ENCODE measurements around the gene JAZF1.

The JAZF1 gene

DNA sequence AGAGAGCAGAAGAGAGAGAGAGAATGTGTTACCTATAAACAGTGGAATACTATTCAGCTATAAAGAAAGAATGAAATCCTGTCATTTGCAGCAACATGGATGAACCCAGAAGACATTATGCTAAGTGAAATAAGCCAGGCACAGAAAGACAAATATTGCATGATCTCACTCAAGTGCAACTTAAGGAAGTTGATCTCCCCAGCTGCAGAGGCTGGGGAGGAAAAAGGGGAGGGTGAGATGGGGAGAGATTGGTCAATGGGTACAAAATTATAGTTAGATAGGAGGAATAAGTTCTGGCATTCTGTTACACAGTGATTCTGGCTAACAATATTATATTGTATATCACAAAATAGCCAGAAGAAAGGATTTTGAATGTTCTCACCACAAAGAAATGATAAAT is 11.2 kb upstream of the JAZF1 start:
- no peak for DNase-seq (ENCODE audit: low read depth in 2 of 2)

DNA sequence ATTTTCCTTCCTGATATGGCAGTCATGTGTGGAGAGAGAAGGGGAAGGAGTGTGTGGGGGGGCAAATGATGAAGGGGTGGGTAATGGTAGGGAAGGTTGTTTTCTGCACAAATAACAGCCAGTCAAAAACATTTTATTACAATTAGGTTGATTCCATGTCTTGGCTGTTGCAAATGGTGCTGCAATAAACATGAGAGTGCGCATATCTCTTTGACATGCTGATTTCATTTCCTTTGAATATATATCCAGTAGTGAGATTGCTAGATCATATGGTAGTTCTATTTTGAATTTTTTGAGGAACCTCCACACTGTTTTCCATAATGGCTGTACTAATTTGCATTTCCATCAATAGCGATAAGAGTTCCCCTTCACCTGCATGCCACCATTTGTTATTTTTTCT is 10.6 kb upstream of the JAZF1 start:
- no peak for DNase-seq (ENCODE audit: low read depth in 2 of 2)

DNA sequence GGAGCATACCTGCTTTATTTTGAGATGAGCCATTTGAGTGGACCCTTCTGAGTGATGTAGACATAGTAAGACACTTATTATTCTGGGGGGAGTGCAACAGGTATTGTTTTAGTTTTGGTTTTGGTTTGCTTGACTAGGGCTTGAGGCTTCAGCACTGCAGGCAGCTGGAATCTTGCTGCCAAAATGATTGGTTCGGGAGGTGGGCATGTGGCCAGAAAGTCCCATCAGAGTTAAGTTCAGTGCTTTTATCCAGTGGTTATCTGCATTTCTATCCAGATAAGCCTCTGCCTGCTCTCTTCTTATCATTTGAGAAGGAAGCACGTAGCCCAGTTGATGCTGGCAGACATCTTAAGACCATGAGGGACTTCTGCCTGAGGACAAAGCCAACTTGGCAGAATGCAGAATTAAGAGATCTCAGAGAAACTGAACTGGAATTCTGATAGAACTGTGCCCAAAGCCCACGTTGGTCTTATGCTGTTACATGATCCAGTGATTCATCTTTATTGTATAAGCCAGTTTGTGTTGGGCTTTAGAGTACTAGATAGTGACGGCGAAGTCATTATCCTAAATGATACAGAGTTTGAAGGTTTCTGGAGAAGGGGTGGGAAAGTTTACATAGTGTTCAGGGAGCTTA is 9.6 kb upstream of the JAZF1 start:
- no peak for DNase-seq (ENCODE audit: low read depth in 2 of 2)

DNA sequence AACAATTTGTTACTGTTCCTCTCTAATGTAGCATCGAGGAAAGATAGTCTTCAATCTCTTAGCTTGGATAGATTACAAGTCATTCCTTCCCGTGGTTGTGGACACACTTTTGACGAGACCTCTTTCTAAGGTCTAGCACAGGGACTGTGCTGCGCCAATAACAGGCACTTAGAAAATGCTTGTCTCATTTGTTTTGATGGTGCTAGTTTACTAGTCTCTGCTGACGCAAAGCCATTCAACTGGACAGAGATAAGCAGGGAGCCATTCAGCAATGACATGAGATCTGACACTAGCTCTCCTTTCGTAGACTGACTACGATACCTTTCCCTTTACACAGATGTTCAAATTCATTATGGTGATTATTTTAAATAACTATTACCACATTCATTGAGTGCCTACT is 6.4 kb upstream of the JAZF1 start:
- DNase-seq (ENCODE audit: low read depth in 2 of 2): no peak

DNA sequence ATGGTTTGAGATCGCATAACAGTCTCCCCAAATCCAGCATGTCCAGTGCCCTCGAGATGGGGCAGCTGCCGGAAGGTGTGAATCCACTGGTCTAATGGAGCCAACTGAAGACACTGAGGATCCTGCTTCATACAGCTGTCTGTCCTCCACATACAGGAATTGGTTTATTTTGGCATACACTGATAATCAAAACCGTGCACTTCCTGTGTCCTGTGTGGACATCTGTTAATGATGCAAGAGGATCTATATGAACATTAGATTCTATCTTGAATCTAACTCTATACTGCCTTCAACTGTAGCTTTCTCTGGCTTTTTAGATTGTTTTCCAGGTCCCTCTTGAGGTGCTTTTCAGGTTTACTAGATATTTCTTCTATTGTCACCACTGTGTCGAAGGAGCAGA is 3.0 kb upstream of the JAZF1 start:
- DNase-seq (ENCODE audit: low read depth in 2 of 2): no peak

DNA sequence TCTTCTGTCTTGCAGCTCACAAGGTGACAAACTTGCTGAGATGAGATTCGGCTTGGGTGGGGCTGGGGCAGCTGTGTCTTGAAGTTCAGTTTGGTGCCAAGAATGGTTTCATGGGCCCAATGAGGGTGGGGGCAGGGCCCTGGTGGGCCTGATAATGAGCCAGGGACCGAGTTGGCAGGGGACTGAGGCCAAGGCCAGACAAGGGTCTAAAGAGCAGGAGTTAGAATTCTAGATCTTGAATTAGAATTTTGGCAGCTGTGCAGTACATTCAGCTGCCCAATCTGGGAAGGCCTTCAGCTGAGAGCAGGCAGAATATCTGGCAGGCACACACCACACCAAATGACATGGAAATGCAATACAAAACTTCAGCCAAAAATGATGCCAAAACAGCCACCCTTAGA is 1.5 kb upstream of the JAZF1 start:
- DNase-seq (ENCODE audit: low read depth in 2 of 2): no peak

DNA sequence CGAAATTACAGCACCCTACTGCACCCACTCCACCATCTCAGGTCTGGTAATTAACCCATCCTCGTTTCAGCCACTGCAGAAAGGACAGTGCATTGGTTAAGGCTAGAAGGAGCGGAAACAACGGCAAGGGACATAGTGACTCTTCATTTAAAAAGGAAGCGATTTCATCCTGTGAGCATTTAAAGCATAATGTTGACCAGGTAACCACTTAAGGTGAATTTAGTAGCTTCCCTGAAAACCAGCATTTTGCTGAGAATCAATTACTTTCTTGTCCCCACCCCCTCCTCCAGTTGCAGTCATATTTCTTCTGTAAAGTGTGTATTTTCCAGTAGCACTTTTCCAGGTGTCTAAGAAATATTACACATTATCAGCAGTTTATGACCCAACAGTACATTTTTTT is 821 bp upstream of the JAZF1 start:
- DNase-seq (ENCODE audit: low read depth in 2 of 2): no peak

DNA sequence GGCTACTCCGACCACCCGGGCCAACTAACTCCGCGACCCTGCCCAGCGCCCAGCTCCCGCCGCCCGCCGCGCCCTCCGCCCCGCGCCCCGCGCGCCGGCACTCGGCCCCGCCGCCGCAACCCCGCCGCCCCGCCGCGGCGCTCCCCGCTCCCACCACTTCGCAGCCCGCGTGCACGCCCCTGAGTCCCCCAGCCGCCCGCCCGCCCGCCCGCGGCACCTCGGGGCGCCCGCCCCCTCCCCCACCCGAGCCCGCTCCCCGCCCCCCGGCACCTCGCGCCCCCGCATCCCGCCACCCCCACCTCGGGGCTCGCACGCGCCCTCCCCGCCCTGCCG is 598 bp downstream of the JAZF1 start:
- no peak for DNase-seq (ENCODE audit: low read depth in 2 of 2)

DNA sequence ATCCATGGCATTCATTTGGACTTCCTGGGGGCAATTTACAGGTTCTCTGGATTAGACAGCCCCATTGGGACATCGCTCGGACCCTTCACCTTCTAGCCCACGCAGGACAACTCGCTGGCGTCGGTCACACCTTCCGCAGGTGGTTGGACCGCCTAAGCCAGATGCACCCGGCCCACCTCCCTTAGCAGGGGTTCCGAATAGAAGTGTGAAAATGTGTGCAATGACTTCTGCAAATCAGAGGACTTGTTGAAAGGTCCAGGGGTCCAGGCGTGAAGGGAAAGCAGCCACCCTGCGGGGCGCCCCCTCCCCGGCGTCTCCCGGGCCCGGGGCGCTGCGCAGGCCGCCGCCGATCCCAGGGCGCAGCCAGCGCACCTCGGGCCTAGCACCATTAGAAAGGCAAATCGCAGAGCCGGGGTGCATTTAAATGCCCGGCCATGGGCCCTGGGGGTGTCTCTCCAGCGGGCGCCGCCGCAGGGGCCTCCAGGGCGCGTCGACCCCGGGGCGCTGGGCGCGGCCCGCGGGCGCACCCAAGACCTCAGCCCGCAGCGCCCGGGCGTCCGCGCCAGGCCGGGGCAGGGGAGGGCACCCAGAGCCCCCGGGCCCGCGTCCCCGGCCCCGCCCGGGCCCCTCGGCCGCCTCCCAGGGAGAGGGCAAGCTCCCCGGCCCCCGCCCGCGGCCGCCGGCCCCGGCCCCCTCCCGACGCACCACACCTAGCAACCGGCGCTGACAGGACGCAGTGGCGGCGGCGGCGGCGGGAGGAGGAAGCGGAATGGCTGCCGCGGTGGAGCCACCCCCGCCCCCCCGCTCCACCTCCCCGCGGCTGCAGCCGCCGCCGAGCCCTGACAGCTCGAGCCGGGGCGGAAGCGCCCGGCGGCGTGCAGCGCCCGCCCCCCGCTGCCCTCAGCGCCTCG is 1.2 kb downstream of the JAZF1 start:
- peak; percentile 42 to 60 for DNase-seq (ENCODE audit: low read depth in 2 of 2)

DNA sequence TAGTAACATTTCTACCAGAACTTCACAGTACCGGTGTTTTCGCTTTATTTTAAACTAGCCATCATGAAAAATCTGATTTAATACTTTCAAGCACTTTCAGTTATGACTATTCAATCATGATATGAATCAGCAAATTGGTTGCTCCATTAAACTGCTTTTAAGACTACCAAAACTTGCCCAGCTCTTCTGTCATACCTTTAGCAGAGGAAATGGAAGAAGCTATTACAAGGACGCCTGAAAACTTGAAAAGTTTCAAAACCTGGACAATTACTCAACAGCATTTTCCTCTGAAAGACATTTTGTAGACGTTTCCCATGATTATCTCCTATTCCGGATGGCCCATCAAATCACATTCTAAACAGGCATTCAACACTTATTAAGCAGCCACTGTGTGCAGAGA is 2.0 kb downstream of the JAZF1 start:
- no peak for DNase-seq (ENCODE audit: low read depth in 2 of 2)

DNA sequence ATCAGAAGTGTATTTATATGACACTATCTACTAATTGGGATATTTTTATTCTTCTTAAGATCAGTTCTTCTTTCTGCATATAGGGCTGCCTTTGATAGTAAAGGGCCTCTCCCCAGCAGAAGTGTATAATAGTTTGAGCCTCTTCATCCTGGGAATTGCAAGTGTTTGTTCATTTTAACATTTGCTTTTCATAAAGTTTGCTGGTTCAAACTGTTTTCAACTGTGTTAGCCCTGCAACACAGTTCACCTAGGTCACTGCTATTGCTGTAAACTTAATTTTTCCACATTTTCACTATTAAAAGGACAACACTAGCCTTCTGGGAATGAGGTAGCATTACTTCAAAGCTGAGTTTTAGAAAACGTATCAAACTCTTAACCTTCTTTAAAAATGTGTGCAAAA is 2.8 kb downstream of the JAZF1 start:
- DNase-seq (ENCODE audit: low read depth in 2 of 2): no peak

DNA sequence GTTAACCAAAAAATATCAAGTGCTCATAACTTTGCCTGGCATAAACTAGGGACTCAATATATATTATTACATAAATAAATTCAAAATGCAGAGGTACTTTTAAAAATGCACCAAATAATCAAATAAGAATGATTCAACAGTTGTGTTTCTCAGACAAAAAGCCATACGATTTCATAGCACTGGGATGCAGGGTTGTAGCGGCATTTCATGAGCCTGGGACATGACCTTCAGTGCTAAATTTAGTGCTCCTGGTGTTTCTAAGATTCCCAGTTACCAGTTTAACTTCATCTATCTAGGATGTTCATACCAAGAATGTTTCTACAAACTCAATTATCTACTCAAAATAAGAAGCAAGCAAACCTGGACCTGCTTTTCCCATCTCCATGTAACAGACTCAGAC is 4.0 kb downstream of the JAZF1 start:
- DNase-seq (ENCODE audit: low read depth in 2 of 2): no peak

DNA sequence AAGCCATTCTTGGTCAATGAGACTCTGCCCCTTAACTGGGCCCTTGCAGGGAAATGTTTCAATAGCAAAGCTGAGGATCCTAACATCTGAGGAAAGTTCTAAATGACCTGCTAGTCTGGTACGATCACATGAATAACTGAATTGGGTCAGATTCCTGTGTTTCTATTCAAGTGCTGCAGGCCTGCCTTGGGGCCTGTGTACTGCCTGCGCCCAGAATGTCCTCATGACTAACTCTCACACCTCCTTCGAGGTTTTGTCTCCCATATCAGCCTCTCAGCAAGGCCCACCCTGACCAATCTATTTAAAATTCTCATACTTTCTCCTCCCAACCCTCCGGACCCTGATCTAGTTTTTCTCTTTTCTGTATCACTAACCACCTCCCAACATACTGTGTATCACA is 4.4 kb downstream of the JAZF1 start:
- DNase-seq (ENCODE audit: low read depth in 2 of 2): no peak

DNA sequence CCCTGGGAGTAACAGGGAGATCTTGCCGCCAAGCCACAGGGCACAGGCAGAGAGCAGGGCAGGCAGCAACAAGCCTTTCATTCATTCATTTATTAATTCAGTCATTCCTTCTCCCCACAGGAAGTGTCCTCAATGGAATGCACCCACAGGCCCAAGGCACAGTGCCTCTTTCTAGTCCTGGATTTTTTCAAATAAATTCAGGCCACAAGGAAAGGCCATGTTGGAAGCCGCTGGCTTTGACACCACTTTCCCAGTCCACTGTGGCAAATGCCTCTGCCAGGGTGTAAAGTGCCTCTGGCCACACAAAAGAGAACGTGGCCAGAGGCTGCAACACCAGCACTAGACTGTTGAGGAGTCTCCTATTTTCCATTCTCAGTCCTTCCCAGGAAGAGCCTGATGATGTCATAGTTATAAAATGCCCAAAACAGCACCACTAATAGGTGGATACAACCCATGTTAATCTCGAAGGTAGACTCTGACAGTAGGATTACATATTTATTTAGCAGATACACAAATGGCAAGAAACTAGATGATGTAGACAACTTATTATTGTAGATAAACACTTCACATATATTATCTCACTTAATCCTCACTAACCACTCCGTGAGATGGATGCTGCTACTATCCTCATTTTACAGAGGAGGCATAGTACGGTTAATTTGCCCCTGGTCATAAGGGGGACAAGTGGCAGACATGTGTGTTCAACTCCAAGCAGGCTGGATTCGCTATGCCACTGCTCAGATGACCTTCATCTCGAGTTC is 5.5 kb downstream of the JAZF1 start:
- DNase-seq (ENCODE audit: low read depth in 2 of 2): no peak

DNA sequence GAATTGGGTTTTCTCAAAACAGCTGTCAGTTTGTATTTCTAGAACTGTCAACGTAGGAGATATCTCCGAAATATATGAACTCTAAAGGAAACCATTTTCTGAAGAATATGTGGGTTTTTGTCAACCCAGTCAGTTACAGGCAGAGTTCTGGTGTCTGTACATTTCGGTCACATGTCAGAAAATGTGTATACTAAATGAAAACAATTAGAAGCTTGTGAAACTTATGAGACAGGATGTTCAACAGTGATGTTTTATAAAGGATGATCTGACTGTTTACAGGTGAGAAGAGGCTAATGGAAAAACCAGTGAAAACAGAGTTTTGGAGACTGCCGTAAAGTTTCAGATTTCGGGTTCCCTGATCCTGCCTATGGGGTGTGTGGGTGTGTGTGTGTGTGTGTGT is 6.2 kb downstream of the JAZF1 start:
- no peak for DNase-seq (ENCODE audit: low read depth in 2 of 2)

DNA sequence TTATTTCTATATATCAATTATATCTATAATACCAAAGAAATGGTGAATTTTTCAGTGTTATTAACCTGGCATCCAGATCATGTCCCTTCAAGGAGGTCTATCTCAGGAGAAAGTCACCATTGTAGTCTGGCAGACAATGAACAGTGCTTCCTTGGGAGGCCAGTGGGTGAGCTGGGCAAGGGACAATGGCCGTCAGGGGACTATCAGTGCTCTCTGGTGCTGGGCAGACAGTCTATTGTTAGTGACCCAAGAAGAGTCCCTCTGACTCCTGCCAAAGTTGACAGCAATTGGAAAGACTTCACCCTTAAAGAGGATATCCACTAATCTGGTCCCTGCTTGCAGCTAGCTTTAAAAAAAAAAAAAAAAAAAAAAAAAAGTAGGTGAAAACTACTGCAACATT is 7.1 kb downstream of the JAZF1 start:
- no peak for DNase-seq (ENCODE audit: low read depth in 2 of 2)

DNA sequence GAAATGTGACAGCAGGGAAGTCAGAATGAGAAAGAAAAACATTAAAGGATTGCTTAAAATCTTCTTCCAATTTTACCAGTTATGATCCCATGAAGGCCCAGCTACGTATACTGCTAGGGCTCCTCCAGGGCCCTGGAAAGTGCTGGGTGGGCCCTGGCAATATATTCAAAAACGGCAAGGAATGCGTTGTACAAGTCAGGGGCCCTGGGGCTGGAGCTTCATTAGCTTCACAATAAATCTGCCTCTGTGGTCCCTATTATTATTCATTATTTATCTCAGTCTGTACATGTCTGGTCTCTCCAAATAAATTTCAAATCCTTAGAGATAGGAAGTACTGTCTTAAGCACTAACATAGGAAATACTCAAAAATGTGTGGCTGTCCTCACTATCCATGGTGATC is 7.6 kb downstream of the JAZF1 start:
- DNase-seq (ENCODE audit: low read depth in 2 of 2): no peak

DNA sequence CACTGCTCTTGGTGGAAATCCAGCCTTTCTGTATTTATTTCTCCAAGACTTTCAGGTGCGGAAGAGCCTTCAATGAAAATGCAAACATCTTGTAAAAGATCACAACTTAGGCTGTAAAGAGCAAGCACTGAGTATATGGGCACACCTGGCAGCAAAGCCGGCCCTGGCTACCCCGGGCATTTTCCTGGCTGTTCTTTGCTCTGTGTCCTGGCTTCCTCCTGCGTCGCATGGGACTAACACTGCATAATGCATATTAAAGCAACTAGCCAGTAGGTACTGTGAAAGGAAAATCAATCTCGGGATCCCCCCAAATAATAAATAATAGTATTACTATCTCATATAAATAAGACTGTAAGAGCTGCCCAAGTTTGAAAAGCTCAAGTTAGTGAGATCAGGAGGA is 9.9 kb downstream of the JAZF1 start:
- DNase-seq (ENCODE audit: low read depth in 2 of 2): no peak

DNA sequence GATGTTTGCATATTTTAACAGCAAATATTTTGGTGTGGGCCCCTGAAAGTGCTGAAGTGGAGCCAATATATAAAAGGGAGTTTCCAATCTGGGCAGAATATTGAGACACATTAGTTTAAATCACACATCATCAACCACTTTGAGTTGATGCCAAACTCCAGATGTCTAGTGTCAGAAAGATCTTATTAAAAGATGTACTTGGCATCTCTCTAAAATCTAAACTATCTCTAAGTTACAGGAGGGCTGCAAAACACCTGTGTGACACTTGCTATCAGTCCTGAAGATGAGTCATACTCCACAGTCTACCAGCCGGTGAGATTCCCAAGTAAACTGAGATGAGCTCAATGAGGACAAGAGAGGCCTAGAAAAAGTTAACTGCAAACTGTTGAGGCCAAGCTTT is 11.4 kb downstream of the JAZF1 start:
- DNase-seq (ENCODE audit: low read depth in 2 of 2): no peak

DNA sequence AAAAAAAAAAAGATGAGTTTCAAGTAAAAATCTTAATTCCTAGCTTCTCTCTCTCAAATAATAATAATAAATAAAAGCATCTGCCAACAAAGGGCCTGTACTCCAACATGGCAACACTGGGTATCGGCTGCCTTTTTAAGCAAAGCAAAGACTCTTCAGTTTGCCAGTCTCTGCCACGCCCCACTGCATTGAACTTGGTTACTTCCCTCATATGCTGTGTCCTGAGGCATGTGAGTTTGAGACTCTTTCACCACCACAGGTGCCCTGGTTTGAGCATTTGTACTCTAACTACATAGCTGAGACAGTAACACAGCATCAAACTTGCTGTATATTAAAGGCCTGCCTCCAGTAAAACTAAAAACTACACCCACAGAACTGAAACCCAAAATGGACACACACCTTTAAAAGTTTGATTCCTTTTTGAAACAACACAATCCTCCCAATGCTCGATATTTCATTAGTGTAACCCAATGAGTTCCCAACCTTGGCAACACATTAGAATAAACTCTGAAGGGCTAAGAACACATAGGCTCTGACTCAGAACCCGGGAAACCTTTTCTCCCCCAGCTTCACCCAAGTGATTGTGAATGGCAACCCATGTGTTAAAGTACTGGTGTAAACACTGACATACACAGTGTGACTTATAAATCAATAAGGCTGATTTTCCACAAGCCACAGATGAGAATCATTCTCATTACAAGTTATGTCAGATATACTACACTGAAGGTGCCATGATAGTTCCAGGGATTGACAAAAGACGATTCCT is 12.0 kb downstream of the JAZF1 start:
- DNase-seq (ENCODE audit: low read depth in 2 of 2): no peak

DNA sequence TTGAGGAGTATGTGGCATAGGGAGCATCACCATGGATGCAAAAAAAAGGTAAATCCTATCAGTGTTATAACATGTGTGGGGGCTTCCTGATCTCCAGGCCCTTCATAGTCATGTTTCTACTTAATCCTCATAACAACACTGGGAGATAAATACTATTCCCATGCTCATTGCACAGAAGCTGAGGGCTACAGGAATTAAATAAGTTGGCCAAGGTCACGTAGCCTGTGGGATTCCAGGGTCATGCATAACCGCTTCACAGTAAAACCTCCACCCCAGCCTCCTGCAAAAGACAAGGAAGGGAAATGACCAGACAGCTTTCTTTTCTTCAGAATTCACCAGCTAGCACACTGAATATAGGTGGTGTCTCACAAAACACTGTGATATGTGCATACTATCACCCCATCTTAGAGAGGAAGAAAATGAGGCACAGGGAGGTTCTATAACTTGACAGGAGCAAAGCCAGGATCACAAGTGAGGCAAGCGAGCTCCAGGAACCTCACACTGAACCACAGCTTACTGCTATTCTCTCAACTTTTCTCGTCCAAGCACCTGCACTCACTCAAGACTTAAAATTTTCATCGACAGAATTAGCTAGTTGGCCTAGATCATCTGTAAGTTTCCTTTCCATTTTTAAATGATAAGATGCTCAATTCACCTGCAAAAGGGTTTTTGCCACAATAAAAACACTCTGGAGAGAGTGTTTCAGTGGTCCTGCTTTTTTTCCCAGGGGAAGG is 13.4 kb downstream of the JAZF1 start:
- DNase-seq (ENCODE audit: low read depth in 2 of 2): no peak
